Rectal smooth muscle tissue (tissue), 1 donor: ENCODE data around the gene ASRGL1.

ENCODE experiments used
- H3K27ac ChIP-seq: one replicate; pipeline ENCODE4 v1.7.0; 2013; ENCODE audit warnings: low read depth, low read length, inconsistent platforms
- H3K27me3 ChIP-seq: one replicate; pipeline ENCODE4 v1.7.0; 2013; ENCODE audit warnings: low read length; ENCODE audit not compliant: control insufficient read depth, insufficient read depth
- H3K36me3 ChIP-seq: one replicate; pipeline ENCODE4 v1.7.0; 2013; ENCODE audit warnings: low read length; ENCODE audit not compliant: control insufficient read depth, insufficient read depth
- H3K4me1 ChIP-seq: one replicate; pipeline ENCODE4 v1.7.0; 2013; ENCODE audit warnings: low read length; ENCODE audit not compliant: control insufficient read depth, insufficient read depth
- H3K4me3 ChIP-seq: one replicate; pipeline ENCODE4 v1.7.0; 2013; ENCODE audit warnings: low read length
- H3K9ac ChIP-seq: one replicate; pipeline ENCODE4 v1.7.0; 2013; ENCODE audit warnings: low read length

Gene ASRGL1

GRCh38 chr11:62399172-62399877, 62.1 kb downstream of the ASRGL1 start:
- Histone ChIP-seq H3K36me3 (no peaks in the 10 kb centered on the region), H3K4me3 (no peak overlapping the region), H3K27me3 (no peaks in the 10 kb centered on the region), H3K9ac (no peak overlapping the region), H3K27ac (peak overlapping the region; percentile 91), H3K4me1 (peaks cover 64% of the 10 kb centered on the region)

DNA sequence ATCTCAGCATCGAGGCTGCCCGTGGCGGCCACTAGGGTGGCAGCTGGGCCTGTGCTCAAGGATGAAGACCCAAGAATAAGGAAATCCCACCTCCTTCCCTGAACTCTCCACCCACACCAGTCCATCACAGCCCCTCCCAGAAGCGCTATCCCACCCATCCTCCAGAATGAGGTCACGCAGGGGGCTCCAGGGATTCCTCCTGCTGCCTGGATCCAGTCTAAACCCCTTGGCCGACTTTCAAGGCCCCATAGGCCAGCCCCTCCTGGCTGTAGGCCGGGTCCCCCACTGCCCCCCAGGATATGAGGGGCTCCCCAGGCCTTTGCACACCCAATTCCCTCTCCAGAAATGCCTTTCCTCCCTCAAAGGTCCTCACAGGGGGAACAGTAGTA, 62.6 kb downstream of the ASRGL1 start:
- Histone ChIP-seq H3K4me3 (no peak overlapping the region), H3K36me3 (no peaks in the 10 kb centered on the region), H3K9ac (no peak overlapping the region), H3K27ac (peak overlapping the region; percentile 91), H3K27me3 (no peaks in the 10 kb centered on the region), H3K4me1 (peaks cover 64% of the 10 kb centered on the region)

DNA sequence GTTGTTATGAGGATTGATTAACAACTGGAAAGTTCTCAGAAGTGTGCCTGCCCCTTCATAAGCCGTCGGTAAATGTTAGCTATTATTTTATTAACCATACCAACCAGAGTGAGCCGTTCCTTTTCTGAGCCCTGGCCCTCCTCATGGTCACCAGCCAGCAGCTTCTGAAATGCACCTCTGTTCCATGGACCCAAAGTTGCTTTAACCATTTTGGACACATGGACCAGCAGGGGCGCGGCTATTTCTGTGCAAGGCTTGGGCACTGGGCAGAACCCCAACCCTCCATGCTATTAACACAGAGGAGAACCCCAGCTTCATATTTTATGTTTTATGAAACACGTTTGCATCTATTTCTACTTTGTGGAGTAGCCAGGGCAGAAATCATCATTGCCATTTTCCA, 63.0 kb downstream of the ASRGL1 start:
- Histone ChIP-seq H3K4me3 (no peak overlapping the region), H3K27me3 (no peaks in the 10 kb centered on the region), H3K27ac (peak overlapping the region; percentile 91), H3K9ac (no peak overlapping the region), H3K4me1 (peaks cover 61% of the 10 kb centered on the region), H3K36me3 (no peaks in the 10 kb centered on the region)

DNA sequence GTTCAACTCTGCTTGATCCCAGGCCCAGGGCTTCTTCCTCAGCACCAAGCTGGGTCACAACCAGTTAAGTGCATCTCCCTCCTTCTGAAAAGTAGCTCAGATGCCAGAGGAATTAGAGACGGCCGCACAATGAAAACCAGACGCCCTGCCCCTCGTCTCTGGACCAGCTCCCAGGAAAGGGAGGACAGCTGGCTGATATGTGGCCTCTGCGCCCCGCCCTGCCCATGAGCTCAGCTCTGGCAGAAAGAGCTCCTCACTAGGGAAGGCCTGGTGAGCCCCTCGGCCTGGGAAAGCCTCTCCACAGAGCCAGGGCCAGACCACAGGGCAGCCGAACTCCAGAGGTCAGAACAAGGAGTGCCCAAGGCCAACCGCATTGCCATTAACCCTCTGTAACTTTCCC, 63.5 kb downstream of the ASRGL1 start:
- H3K4me3 ChIP-seq = no peak overlapping the region
- H3K4me1 ChIP-seq = peaks cover 59% of the 10 kb centered on the region
- no peak overlapping the region for H3K9ac ChIP-seq
- H3K27ac ChIP-seq = peak overlapping the region; percentile 91
- no peaks in the 10 kb centered on the region for H3K36me3 ChIP-seq
- no peaks in the 10 kb centered on the region for H3K27me3 ChIP-seq

GRCh38 chr11:62401356-62401755, 64.1 kb downstream of the ASRGL1 start:
- no peaks in the 10 kb centered on the region for H3K27me3 ChIP-seq
- H3K4me1 ChIP-seq = peaks cover 59% of the 10 kb centered on the region
- H3K36me3 ChIP-seq = no peaks in the 10 kb centered on the region
- peak overlapping the region; percentile 70 for H3K27ac ChIP-seq
- no peak overlapping the region for H3K9ac ChIP-seq
- no peak overlapping the region for H3K4me3 ChIP-seq

- Histone ChIP-seq H3K4me1 (peaks cover 59% of the 10 kb centered on the region), H3K4me3 (peak overlapping the region; percentile 16), H3K9ac (no peak overlapping the region), H3K27me3 (no peaks in the 10 kb centered on the region), H3K36me3 (no peaks in the 10 kb centered on the region), H3K27ac (peak overlapping the region; percentile 70)
Measured at GRCh38 chr11:62401811-62402210, 64.6 kb downstream of the ASRGL1 start.

- H3K4me1 ChIP-seq = peaks cover 59% of the 10 kb centered on the region
- H3K27ac ChIP-seq = peak overlapping the region; percentile 70
- H3K27me3 ChIP-seq = no peaks in the 10 kb centered on the region
- no peaks in the 10 kb centered on the region for H3K36me3 ChIP-seq
- no peak overlapping the region for H3K9ac ChIP-seq
- peak overlapping the region; percentile 16 for H3K4me3 ChIP-seq
Measured at GRCh38 chr11:62402226-62402959, 65.1 kb downstream of the ASRGL1 start.

- Histone ChIP-seq H3K36me3 (no peaks in the 10 kb centered on the region), H3K27me3 (no peaks in the 10 kb centered on the region), H3K9ac (no peak overlapping the region), H3K4me3 (no peak overlapping the region), H3K27ac (peak overlapping the region; percentile 50), H3K4me1 (peaks cover 53% of the 10 kb centered on the region)
Measured at GRCh38 chr11:62402960-62403730, 65.9 kb downstream of the ASRGL1 start.

- Histone ChIP-seq H3K36me3 (no peaks in the 10 kb centered on the region), H3K27ac (no peak overlapping the region), H3K27me3 (no peaks in the 10 kb centered on the region), H3K4me3 (no peak overlapping the region), H3K9ac (no peak overlapping the region), H3K4me1 (peaks cover 40% of the 10 kb centered on the region)
Measured at GRCh38 chr11:62404435-62404834, 67.2 kb downstream of the ASRGL1 start.

GRCh38 chr11:62404901-62405300, 67.7 kb downstream of the ASRGL1 start:
- Histone ChIP-seq H3K36me3 (no peaks in the 10 kb centered on the region), H3K9ac (no peak overlapping the region), H3K27me3 (no peaks in the 10 kb centered on the region), H3K27ac (no peak overlapping the region), H3K4me3 (no peak overlapping the region), H3K4me1 (peaks cover 36% of the 10 kb centered on the region)

DNA sequence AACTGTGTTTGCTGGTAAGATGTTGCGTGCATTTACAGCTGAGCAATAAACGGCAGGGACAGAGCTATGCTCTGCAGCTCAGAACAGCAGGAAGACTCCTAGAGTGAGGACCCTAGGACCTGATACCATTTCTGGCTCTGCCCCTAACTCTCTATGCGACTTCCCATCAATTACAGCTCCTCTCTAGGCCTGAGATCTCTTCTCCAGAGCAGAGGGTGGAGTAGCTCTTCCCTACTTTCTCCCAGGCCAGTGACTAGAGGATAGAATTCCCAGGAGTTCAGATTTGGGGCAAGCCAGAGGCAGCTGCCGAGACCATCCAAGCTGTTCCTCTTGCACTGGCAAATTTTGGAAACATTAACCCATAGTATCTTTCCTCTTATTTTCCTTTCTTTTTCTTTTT, 68.8 kb downstream of the ASRGL1 start:
- Histone ChIP-seq H3K9ac (no peak overlapping the region), H3K27ac (no peak overlapping the region), H3K4me1 (peaks cover 26% of the 10 kb centered on the region), H3K4me3 (no peak overlapping the region), H3K36me3 (no peaks in the 10 kb centered on the region), H3K27me3 (no peaks in the 10 kb centered on the region)

DNA sequence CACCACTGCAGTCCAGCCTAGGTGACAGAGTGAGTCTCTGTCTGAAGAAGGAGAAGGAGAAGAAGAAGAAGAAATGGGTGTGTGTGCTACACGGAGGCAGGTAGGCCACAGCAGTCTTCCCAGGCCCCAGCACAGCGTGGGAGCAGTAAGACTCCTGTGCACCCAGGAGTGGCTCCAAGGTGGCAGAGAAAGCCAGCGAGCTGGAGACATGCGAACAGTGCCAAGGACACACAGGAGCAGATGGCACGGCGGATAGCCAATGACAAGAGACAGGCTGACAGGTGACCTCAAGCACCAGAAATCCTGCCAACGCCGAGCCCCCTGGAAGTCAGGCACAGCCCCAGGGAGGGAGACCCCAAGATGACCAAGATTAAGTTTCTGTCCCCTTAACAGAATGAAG, 72.6 kb downstream of the ASRGL1 start:
- H3K27me3 ChIP-seq = no peaks in the 10 kb centered on the region
- no peak overlapping the region for H3K9ac ChIP-seq
- no peak overlapping the region for H3K4me3 ChIP-seq
- H3K27ac ChIP-seq = no peak overlapping the region
- H3K36me3 ChIP-seq = no peaks in the 10 kb centered on the region
- no peaks in the 10 kb centered on the region for H3K4me1 ChIP-seq
